WI38 (cell line): Measurements from ENCODE around the gene CCDC9.

Experiments used
- H3K4me3 ChIP-seq: 2 replicates; pipeline ENCODE4 v1.5.1; 2011; ENCODE audit warnings: low read depth, mild to moderate bottlenecking, control low read depth, low read length
- CTCF ChIP-seq: IDR thresholded peaks from 2 replicates; pipeline ENCODE4 v1.5.1; 2012; ENCODE audit warnings: low read depth, mild to moderate bottlenecking, control low read depth, low read length

CCDC9 gene

GRCh38 chr19:47268028-47268427, 11.7 kb downstream of the CCDC9 start:
- TF ChIP-seq CTCF = no peak
- no peak overlapping the region for H3K4me3 ChIP-seq

DNA sequence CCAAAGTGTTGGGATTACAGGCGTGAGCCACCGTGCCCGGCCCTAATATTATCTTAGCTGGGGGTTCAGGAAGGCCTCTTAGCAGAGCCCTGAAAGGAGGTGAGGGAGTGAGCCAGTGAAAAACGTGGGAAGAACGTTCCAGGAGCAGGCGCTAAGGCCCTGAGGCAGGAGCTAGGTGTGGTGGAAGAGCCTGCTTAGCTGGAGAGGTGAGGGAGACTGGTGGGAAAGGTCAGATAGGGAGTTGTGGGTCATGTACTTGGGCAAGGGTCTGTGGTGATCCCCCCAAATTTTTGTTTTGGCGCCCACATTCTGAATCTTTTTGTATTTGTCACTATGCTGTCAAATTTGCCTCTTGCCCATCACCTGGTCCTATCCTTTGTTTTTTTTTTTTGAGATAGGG, 13.3 kb downstream of the CCDC9 start:
- TF ChIP-seq CTCF = no peak
- no peak overlapping the region for H3K4me3 ChIP-seq

- no peak overlapping the region for H3K4me3 ChIP-seq
- no peak for TF ChIP-seq CTCF
Observed at GRCh38 chr19:47270408-47270807, 14.1 kb downstream of the CCDC9 start.

DNA sequence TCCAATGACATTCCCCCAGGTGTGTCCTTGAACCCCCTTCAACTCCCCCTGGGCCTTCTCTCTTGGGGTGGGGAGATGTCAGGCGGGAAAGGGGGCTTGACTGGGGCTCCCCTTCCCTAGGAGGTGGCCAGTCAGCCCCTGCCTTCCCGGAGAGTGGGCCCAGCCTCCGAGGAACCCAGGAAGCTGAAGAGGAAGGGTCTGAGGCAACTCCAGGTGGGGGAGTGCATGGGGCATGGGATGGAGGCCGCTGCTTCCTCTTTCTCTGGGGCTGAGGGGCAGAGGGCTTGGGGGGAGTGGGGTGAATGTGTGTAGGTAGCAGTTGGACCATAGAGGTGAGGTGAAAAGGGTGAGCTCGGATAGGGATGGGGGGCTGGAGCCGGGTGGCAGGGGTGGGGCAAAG, 15.6 kb downstream of the CCDC9 start:
- H3K4me3 ChIP-seq = no peak overlapping the region
- TF ChIP-seq CTCF = no peak

GRCh38 chr19:47272448-47273312, 16.4 kb downstream of the CCDC9 start:
- no peak for TF ChIP-seq CTCF
- peak overlapping the region; percentile 71 for H3K4me3 ChIP-seq

- peak overlapping the region; percentile 71 for H3K4me3 ChIP-seq
- TF ChIP-seq CTCF = no peak
Observed at GRCh38 chr19:47273313-47274070, 17.2 kb downstream of the CCDC9 start.
